Muscle of leg (tissue), 11 donors: ENCODE data around the gene TRPM1. TPM values are rescaled to one million over a fixed set of nuclear protein-coding genes. Genes with fewer than 3 reads are reported as not detected.

Experiments
- DNase-seq: peaks from one replicate; pipeline ENCODE4 v3.0.0; 2013
- H3K27ac ChIP-seq: one replicate; pipeline ENCODE4 v1.5.1; 2013; ENCODE audit warnings: mild to moderate bottlenecking, low read length, control low read depth
- H3K27me3 ChIP-seq: one replicate; pipeline ENCODE4 v1.6.1; 2013; ENCODE audit warnings: low read length; ENCODE audit not compliant: control insufficient read depth, insufficient read depth
- H3K36me3 ChIP-seq: one replicate; pipeline ENCODE4 v1.6.1; 2013; ENCODE audit warnings: low read length; ENCODE audit not compliant: control insufficient read depth, insufficient read depth
- H3K4me1 ChIP-seq: one replicate; pipeline ENCODE4 v1.6.1; 2013; ENCODE audit warnings: low read length; ENCODE audit not compliant: control insufficient read depth, insufficient read depth
- H3K4me3 ChIP-seq: one replicate; pipeline ENCODE4 v1.5.1; 2013; ENCODE audit warnings: low read length, control low read depth
- H3K9me3 ChIP-seq: replicated peaks from 2 replicates; pipeline ENCODE4 v1.6.1; 2013; ENCODE audit warnings: low read depth, low read length; ENCODE audit not compliant: control insufficient read depth
- WGBS: methylation state at CpG from one replicate; pipeline ENCODE4 v1.1.5; 2013; ENCODE audit warnings: missing lambda C conversion rate; ENCODE audit not compliant: insufficient coverage; 5-methylcytosine and 5-hydroxymethylcytosine counted together
- polyA plus RNA-seq, 8 donors: library from polyadenylated mRNA; unstranded; fragments of 120-200 nt; gene quantifications; one replicate each; pipeline versions ENCODE4 v1.2.1 to v1.2.3, GENCODE V29; 2013; ENCODE audit warnings: inconsistent platforms in 1 of 8, low replicate concordance in 1 of 8; ENCODE audit not compliant: insufficient read length in 8 of 8, insufficient read depth in 1 of 8
- total RNA-seq: library from RNA; stranded (reverse); fragments of 120-200 nt; gene quantifications from one replicate; pipeline ENCODE4 v1.2.4, GENCODE V29; 2013

Gene TRPM1
- total and polyA plus RNA-seq, 9 donors: 0.08 to 0.71 (median 0.37) TPM; not detected in 6

- Histone ChIP-seq H3K4me3 (peak overlapping the region; percentile 96), H3K27me3 (no peaks in the 10 kb centered on the region), H3K9me3 (no peaks in the 10 kb centered on the region), H3K36me3 (peaks cover 10% of the 10 kb centered on the region), H3K4me1 (peaks cover 6% of the 10 kb centered on the region), H3K27ac (peak overlapping the region; percentile 95)
- peak; percentile 44 for DNase-seq
- WGBS: 0% methylated on average over 12 of the region's 24 CpGs
Observed at GRCh38 chr15:30990446-30991254, 110.9 kb downstream of the TRPM1 start.

DNA sequence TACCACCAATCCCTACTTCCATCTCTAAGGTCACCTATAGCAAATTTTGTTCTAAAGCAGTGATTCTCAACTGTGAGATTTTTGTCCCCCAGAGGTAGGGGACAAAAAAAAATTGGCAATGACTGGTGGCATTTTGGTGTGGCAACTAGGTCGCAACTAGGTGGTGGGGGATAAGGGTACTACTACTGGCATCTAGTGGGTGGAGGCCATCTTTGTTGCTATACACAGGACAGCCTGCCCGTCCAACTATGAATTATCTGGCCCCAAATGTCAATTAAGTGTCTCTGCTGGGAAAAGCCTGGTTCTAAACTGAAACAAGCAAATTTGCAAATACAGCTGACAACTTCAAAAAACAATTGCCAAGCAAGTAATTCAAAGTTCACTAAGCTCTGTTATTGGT lies 111.5 kb downstream of the TRPM1 start:
- Histone ChIP-seq H3K36me3 (peaks cover 12% of the 10 kb centered on the region), H3K4me3 (peak overlapping the region; percentile 96), H3K27me3 (no peaks in the 10 kb centered on the region), H3K9me3 (no peaks in the 10 kb centered on the region), H3K4me1 (peaks cover 6% of the 10 kb centered on the region), H3K27ac (peak overlapping the region; percentile 95)
- DNase-seq: peak; percentile 7
- no CpG with 5 or more reads among the region's 2 CpGs for WGBS

DNA sequence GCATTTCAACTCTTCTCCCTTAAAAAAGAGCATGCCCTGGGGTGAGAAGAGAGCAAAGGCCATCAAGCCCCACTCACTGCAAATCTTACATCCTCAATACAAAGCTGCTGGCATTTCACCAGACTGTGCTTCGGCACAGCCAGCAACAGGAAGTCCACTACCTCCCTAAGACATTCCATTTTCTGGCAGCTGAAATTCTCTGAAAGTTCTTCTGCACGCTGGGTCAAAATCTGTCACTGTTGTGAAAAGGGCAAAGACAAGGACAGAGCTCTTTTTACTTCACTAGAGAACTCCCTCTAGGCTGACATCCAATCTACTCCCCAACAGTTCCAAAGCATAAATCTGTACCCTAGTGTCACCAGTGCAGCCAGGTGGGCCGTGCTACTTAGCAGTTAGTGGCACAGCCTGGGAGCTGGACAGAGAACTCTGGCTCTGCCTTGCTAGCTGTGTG lies 116.4 kb downstream of the TRPM1 start:
- Histone ChIP-seq H3K4me1 (peaks cover 7% of the 10 kb centered on the region), H3K27me3 (no peaks in the 10 kb centered on the region), H3K4me3 (no peak overlapping the region), H3K27ac (no peak overlapping the region), H3K36me3 (peaks cover 24% of the 10 kb centered on the region), H3K9me3 (no peaks in the 10 kb centered on the region)
- 17% methylated on average over 1 of the region's 3 CpGs for WGBS
- peak; percentile 16 for DNase-seq

DNA sequence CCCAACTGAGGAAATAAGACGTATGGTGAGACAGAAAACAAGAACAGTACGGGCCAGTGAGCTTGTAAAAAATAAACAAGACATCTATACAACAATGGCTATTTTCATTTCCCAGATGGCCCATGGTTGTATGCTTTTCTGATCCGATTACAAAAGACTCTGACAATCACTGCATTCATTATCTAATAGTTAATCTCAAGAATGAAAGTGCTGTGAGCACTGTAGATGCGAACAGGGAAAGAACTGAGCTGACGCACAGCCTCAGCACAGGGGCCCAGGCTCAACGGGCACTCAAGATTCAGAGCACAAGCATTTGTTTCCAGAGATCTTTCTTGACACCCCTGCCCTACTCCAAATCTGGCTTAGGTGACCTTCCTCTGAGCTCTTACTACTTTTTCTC lies 117.0 kb downstream of the TRPM1 start:
- H3K27me3 ChIP-seq: no peaks in the 10 kb centered on the region
- H3K36me3 ChIP-seq: peaks cover 29% of the 10 kb centered on the region
- peaks cover 5% of the 10 kb centered on the region for H3K4me1 ChIP-seq
- H3K9me3 ChIP-seq: no peaks in the 10 kb centered on the region
- no peak overlapping the region for H3K4me3 ChIP-seq
- H3K27ac ChIP-seq: no peak overlapping the region
- WGBS: 85% methylated on average over 3 of the region's 6 CpGs
- no peak for DNase-seq

GRCh38 chr15:30984118-30984517 lies 117.4 kb downstream of the TRPM1 start:
- Histone ChIP-seq H3K4me1 (peaks cover 5% of the 10 kb centered on the region), H3K27me3 (no peaks in the 10 kb centered on the region), H3K4me3 (no peak overlapping the region), H3K9me3 (no peaks in the 10 kb centered on the region), H3K27ac (no peak overlapping the region), H3K36me3 (peaks cover 31% of the 10 kb centered on the region)
- WGBS: 70% methylated on average over 2 of the region's 3 CpGs
- no peak for DNase-seq

GRCh38 chr15:30979457-30979856 lies 122.1 kb downstream of the TRPM1 start:
- Histone ChIP-seq H3K4me3 (no peak overlapping the region), H3K27me3 (no peaks in the 10 kb centered on the region), H3K4me1 (no peaks in the 10 kb centered on the region), H3K27ac (no peak overlapping the region), H3K9me3 (no peaks in the 10 kb centered on the region), H3K36me3 (peaks cover 19% of the 10 kb centered on the region)
- 100% methylated on average over 4 of the region's 5 CpGs for WGBS
- peak; percentile 27 for DNase-seq

GRCh38 chr15:30978328-30978727 lies 123.2 kb downstream of the TRPM1 start:
- Histone ChIP-seq H3K4me3 (no peak overlapping the region), H3K27me3 (no peaks in the 10 kb centered on the region), H3K4me1 (no peaks in the 10 kb centered on the region), H3K36me3 (peaks cover 21% of the 10 kb centered on the region), H3K27ac (no peak overlapping the region), H3K9me3 (no peaks in the 10 kb centered on the region)
- no peak for DNase-seq

DNA sequence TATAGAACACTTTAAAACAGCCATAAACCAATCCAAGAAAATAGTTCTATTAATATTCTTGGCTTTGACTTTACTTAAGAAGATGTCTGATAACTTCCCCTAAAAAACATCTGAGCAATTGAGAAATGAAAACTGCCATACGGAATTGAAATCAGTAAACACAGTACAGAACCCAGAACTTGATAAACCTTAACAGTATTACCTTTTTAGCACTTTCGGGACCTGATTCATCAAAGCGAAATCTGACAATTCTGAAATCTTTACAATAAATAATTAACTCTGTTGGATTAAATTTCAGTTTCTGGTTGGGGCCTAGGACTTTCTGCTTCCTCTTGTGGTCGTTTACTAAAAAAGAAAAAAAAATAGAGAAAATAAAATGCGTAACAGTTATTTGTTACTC lies 127.4 kb downstream of the TRPM1 start:
- no peak overlapping the region for H3K27ac ChIP-seq
- H3K36me3 ChIP-seq: peaks cover 17% of the 10 kb centered on the region
- no peak overlapping the region for H3K4me3 ChIP-seq
- no peaks in the 10 kb centered on the region for H3K9me3 ChIP-seq
- no CpG with 5 or more reads among the region's 5 CpGs for WGBS
- no peaks in the 10 kb centered on the region for H3K27me3 ChIP-seq
- no peak for DNase-seq
- no peaks in the 10 kb centered on the region for H3K4me1 ChIP-seq

- Histone ChIP-seq H3K4me1 (no peaks in the 10 kb centered on the region), H3K36me3 (peaks cover 17% of the 10 kb centered on the region), H3K4me3 (no peak overlapping the region), H3K27me3 (no peaks in the 10 kb centered on the region), H3K9me3 (no peaks in the 10 kb centered on the region), H3K27ac (no peak overlapping the region)
- 100% methylated on average over 3 of the region's 4 CpGs for WGBS
- DNase-seq: no peak
Observed at GRCh38 chr15:30973379-30973778, 128.1 kb downstream of the TRPM1 start.

DNA sequence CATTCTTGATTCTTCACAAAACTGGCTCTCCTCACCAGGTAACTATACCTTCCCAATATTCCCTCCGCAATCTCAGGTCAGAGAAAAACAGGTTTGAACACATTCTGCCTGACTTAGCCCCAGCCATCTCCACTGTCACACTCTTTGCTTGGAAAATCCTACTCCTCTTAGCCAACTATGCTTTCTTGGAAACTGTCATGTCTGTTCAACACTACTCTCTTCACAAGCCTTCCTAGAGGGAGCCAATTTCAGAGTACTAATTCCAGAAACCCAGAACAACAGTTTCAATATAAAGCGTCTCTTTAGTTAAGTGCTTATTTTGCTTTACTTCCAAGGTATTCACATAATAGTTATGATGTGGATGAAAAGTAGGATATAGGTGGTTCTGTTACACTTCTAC lies 131.8 kb downstream of the TRPM1 start:
- Histone ChIP-seq H3K4me3 (no peak overlapping the region), H3K4me1 (no peaks in the 10 kb centered on the region), H3K9me3 (no peaks in the 10 kb centered on the region), H3K27me3 (no peaks in the 10 kb centered on the region), H3K36me3 (peaks cover 29% of the 10 kb centered on the region), H3K27ac (no peak overlapping the region)
- DNase-seq: no peak
- 100% methylated on average over 1 of the region's 2 CpGs for WGBS
